GM12874 (cell line): ENCODE measurements around the gene SCT.

ENCODE experiments used
- CTCF ChIP-seq: IDR thresholded peaks from 2 replicates; pipeline ENCODE4 v1.5.1; 2011; ENCODE audit warnings: low read depth, mild to moderate bottlenecking, control low read depth, low read length, moderate library complexity; ENCODE audit not compliant: insufficient read depth

The SCT gene

GRCh38 chr11:617199-617911 lies 9.6 kb downstream of the SCT start:
- no peak for TF ChIP-seq CTCF

GRCh38 chr11:616320-617198 lies 10.4 kb downstream of the SCT start:
- no peak for TF ChIP-seq CTCF

- no peak for TF ChIP-seq CTCF
Observed at GRCh38 chr11:615504-616319, 11.3 kb downstream of the SCT start, which contains the start of gene IRF7. IRF7 (minus strand) TSS chr11:615950; CDS start chr11:615364, 586 bp downstream.

GRCh38 chr11:614623-615503 lies 12.1 kb downstream of the SCT start:
- TF ChIP-seq CTCF = no peak

- TF ChIP-seq CTCF = no peak
Observed at GRCh38 chr11:614021-614622, 12.9 kb downstream of the SCT start.

- TF ChIP-seq CTCF = no peak
Observed at GRCh38 chr11:613369-613968, 13.5 kb downstream of the SCT start.
